H1 (cell line): Measurements from ENCODE around the gene ORMDL3. TPM values are rescaled to one million over a fixed set of nuclear protein-coding genes. Genes with fewer than 3 reads are reported as not detected.
A peak's percentile ranks its signal among the peaks of the same experiment; 100 is the strongest.

ENCODE experiments used
- CTCF ChIA-PET: fragments of 300-600 bp; sonication (Branson Sonifier 250); formaldehyde crosslinking; loops from one replicate; lab custom pipeline; 2021; ENCODE audit not compliant: partially characterized antibody; lab: Charles Lee
- POLR2A ChIA-PET: fragments of 300-600 bp; sonication (Branson Sonifier 250); formaldehyde crosslinking; loops from one replicate; lab custom pipeline; 2021; ENCODE audit warnings: inconsistent platforms; ENCODE audit not compliant: partially characterized antibody; lab: Charles Lee
- DNase-seq, 2 experiments: peaks; one replicate each; pipeline versions ENCODE4 v3.0.0 to v3.0.0-alpha.2; 2010 to 2022; ENCODE audit warnings: low spot score in 2 of 2, low read depth in 1 of 2, mixed read lengths in 1 of 2
- FAIRE-seq: peaks from 2 replicates; lab custom pipeline; 2011; peaks lifted over from hg19 to GRCh38; lab: Jason Lieb, UNC
- H2AFZ ChIP-seq: 2 replicates; pipeline ENCODE4 v1.8.1; 2012; ENCODE audit warnings: low read length, inconsistent platforms
- H2AK5ac ChIP-seq: 2 replicates; pipeline ENCODE4 v1.6.1; 2013; ENCODE audit warnings: low read depth, low read length
- H2BK120ac ChIP-seq: replicated peaks from 2 replicates; pipeline ENCODE3; 2013; ENCODE audit warnings: low read depth, low read length, inconsistent platforms
- H2BK12ac ChIP-seq: 2 replicates; pipeline ENCODE4 v1.6.1; 2013; ENCODE audit warnings: low read depth, low read length
- H2BK15ac ChIP-seq: 2 replicates; pipeline ENCODE4 v1.6.1; 2013; ENCODE audit warnings: low read length
- H2BK20ac ChIP-seq: 2 replicates; pipeline ENCODE4 v1.6.1; 2013; ENCODE audit warnings: low read length
- H2BK5ac ChIP-seq: 2 replicates; pipeline ENCODE4 v1.6.1; 2013; ENCODE audit warnings: low read depth, low read length
- H3K14ac ChIP-seq: 2 replicates; pipeline ENCODE4 v1.6.1; 2013; ENCODE audit warnings: inconsistent platforms; ENCODE audit not compliant: insufficient read length
- H3K18ac ChIP-seq: 2 replicates; pipeline ENCODE4 v1.6.1; 2013; ENCODE audit warnings: low read length; ENCODE audit errors: extremely low read depth
- H3K23ac ChIP-seq: 2 replicates; pipeline ENCODE4 v1.6.1; 2013; ENCODE audit warnings: inconsistent platforms; ENCODE audit not compliant: insufficient read length
- H3K23me2 ChIP-seq: 2 replicates; pipeline ENCODE4 v1.6.1; 2013; ENCODE audit warnings: low read depth, low read length
- H3K27ac ChIP-seq: 2 replicates; pipeline ENCODE4 v1.6.1; 2011; ENCODE audit warnings: low read depth, low read length, inconsistent platforms
- H3K27me3 ChIP-seq, 4 experiments: replicated peaks in 1 of 4; 1 replicate in 1 of 4; 2 replicates in 3 of 4; pipeline versions ENCODE4 v1.6.1 to v1.8.1; 2011 to 2013; ENCODE audit warnings: low read length in 3 of 4, mild to moderate bottlenecking in 3 of 4, inconsistent platforms in 2 of 4, mixed read lengths in 2 of 4, moderate library complexity in 1 of 4; ENCODE audit not compliant: control insufficient read depth in 3 of 4, insufficient read depth in 3 of 4; ENCODE audit errors: extremely low read depth in 1 of 4
- H3K36me3 ChIP-seq, 4 experiments: 2 replicates each; pipeline versions ENCODE4 v1.6.1 to v1.8.1; 2011 to 2013; ENCODE audit warnings: mild to moderate bottlenecking in 4 of 4, low read length in 3 of 4, moderate library complexity in 2 of 4, control low read depth in 1 of 4, inconsistent platforms in 1 of 4; ENCODE audit not compliant: insufficient read depth in 4 of 4, control insufficient read depth in 2 of 4
- H3K4ac ChIP-seq: replicated peaks from 2 replicates; pipeline ENCODE3; 2013; ENCODE audit warnings: low read length, low read depth, mixed read lengths, inconsistent platforms; ENCODE audit not compliant: insufficient read length
- H3K4me1 ChIP-seq, 4 experiments: replicated peaks in 1 of 4; 1 replicate in 1 of 4; 2 replicates in 3 of 4; pipeline versions ENCODE4 v1.6.1 to v1.8.1; 2011 to 2013; ENCODE audit warnings: low read length in 3 of 4, inconsistent platforms in 2 of 4, mixed read lengths in 1 of 4; ENCODE audit not compliant: insufficient read depth in 4 of 4, control insufficient read depth in 3 of 4
- H3K4me2 ChIP-seq, 2 experiments: 2 replicates each; pipeline versions ENCODE4 v1.6.1 to v1.8.1; 2011 to 2013; ENCODE audit warnings: low read depth in 2 of 2, low read length in 2 of 2, control low read depth in 1 of 2, inconsistent platforms in 1 of 2, mild to moderate bottlenecking in 1 of 2; ENCODE audit not compliant: insufficient read depth in 1 of 2
- H3K4me3 ChIP-seq, 4 experiments: fragments of 200-600, 300-600 bp in 1 of 4; sonication (generic), shearing (Covaris generic), sonication (Bioruptor Twin) in 1 of 4; 2 replicates each; pipeline versions ENCODE4 v1.5.1 to v1.8.1; 2011 to 2016; ENCODE audit warnings: low read length in 4 of 4, low read depth in 3 of 4, control low read depth in 2 of 4, inconsistent platforms in 2 of 4, mild to moderate bottlenecking in 2 of 4, mixed read lengths in 1 of 4, moderate library complexity in 1 of 4; ENCODE audit not compliant: insufficient read depth in 2 of 4; ENCODE audit errors: extremely low read depth in 1 of 4
- H3K56ac ChIP-seq: replicated peaks from 2 replicates; pipeline ENCODE3; 2013; ENCODE audit warnings: low read depth, mild to moderate bottlenecking, mixed read lengths, low read length, inconsistent platforms; ENCODE audit not compliant: insufficient read length
- H3K79me1 ChIP-seq: 2 replicates; pipeline ENCODE4 v1.6.1; 2013; ENCODE audit warnings: low read depth, low read length, control low read depth
- H3K79me2 ChIP-seq, 2 experiments: 2 replicates each; pipeline versions ENCODE4 v1.6.1 to v1.8.1; 2012 to 2013; ENCODE audit warnings: low read length in 2 of 2, mild to moderate bottlenecking in 2 of 2, inconsistent platforms in 1 of 2; ENCODE audit not compliant: insufficient read depth in 2 of 2, control insufficient read depth in 1 of 2
- H3K9ac ChIP-seq, 4 experiments: replicated peaks in 1 of 4; 1 replicate in 1 of 4; 2 replicates in 3 of 4; pipeline versions ENCODE4 v1.6.1 to v1.8.1; 2011 to 2013; ENCODE audit warnings: low read depth in 3 of 4, low read length in 3 of 4, control low read depth in 2 of 4, mild to moderate bottlenecking in 2 of 4, moderate library complexity in 2 of 4, inconsistent platforms in 1 of 4; ENCODE audit errors: extremely low read depth in 1 of 4
- H3K9me3 ChIP-seq, 2 experiments: 2 replicates each; pipeline versions ENCODE4 v1.6.1 to v1.8.1; 2012 to 2013; ENCODE audit warnings: mild to moderate bottlenecking in 2 of 2, moderate library complexity in 2 of 2, control low read depth in 1 of 2, inconsistent platforms in 1 of 2, low read depth in 1 of 2, low read length in 1 of 2, mixed read lengths in 1 of 2; ENCODE audit not compliant: insufficient read depth in 2 of 2
- H4K20me1 ChIP-seq, 2 experiments: replicated peaks in 1 of 2; 2 replicates each; pipeline versions ENCODE3 to v1.8.1; 2011 to 2013; ENCODE audit warnings: inconsistent platforms in 2 of 2, low read length in 2 of 2, mild to moderate bottlenecking in 1 of 2; ENCODE audit not compliant: insufficient read depth in 2 of 2, control insufficient read depth in 1 of 2
- H4K5ac ChIP-seq: 2 replicates; pipeline ENCODE4 v1.6.1; 2013; ENCODE audit warnings: low read length, low read depth, mixed read lengths, inconsistent platforms; ENCODE audit not compliant: insufficient read length
- H4K8ac ChIP-seq: 2 replicates; pipeline ENCODE4 v1.8.0; 2013; ENCODE audit warnings: mild to moderate bottlenecking, moderate library complexity, low read length, inconsistent platforms; ENCODE audit not compliant: insufficient read depth; ENCODE audit errors: extremely low read depth
- H4K91ac ChIP-seq: replicated peaks from 2 replicates; pipeline ENCODE3; 2013; ENCODE audit warnings: low read length, mixed read lengths, inconsistent platforms; ENCODE audit not compliant: insufficient read length
- ASH2L ChIP-seq: fragments of 200-600, 300-600 bp; sonication (generic); IDR thresholded peaks from one replicate; pipeline ENCODE4 v1.7.1; 2017; ENCODE audit warnings: low read length
- BACH1 ChIP-seq: IDR thresholded peaks from 2 replicates; pipeline ENCODE4 v1.6.1; 2012; ENCODE audit warnings: low read length, improper control_type of control experiment
- CREB1 ChIP-seq: IDR thresholded peaks from 2 replicates; pipeline ENCODE4 v1.6.1; 2012; ENCODE audit warnings: inconsistent platforms
- SIRT6 ChIP-seq: IDR thresholded peaks from one replicate; pipeline ENCODE4 v1.7.1; 2012; ENCODE audit warnings: low read length, inconsistent platforms
- WGBS, 2 experiments: shearing (Covaris generic) in 1 of 2; methylation state at CpG; one replicate each; pipeline versions ENCODE4 v1.1.6 to v1.1.7; 2013 to 2015; ENCODE audit warnings: low lambda C conversion rate in 2 of 2, mixed read lengths in 2 of 2, inconsistent platforms in 1 of 2, low coverage in 1 of 2, missing lambda C conversion rate in 1 of 2; ENCODE audit not compliant: insufficient replicate concordance in 2 of 2, insufficient coverage in 1 of 2, insufficient read length in 1 of 2; ENCODE audit errors: extremely low coverage in 1 of 2, missing lambda C conversion rate in 1 of 2; 5-methylcytosine and 5-hydroxymethylcytosine counted together
- polyA plus RNA-seq, 7 experiments: library from polyadenylated mRNA; depleted of rRNA in 3 of 7; stranded (reverse) in 5 of 7; unstranded in 2 of 7; fragments of >200 nt in 5 of 7; fragments of 200-250 nt in 2 of 7; gene quantifications; 1 replicate in 5 of 7; 2 replicates in 1 of 7; 4 replicates in 1 of 7; pipeline versions ENCODE4 v1.2.1 to v1.2.3, GENCODE V29; 2011 to 2013; ENCODE audit warnings: missing spikeins in 2 of 7, mixed read lengths in 2 of 7
- total RNA-seq: library from RNA; stranded (reverse); fragmentation: NEBNext Ultra II Directional; extraction: Animal tissue kit (Norgen Biotek cat#: 25700); gene quantifications from 2 replicates; pipeline ENCODE4 v1.2.1, GENCODE V29; 2021

ORMDL3 gene
- total and polyA plus RNA-seq, 2 of the 8 experiments (the other 6 are each of a cell fraction or from before 2014, with no cell fraction given): 50.4 to 108 TPM

- H2BK20ac ChIP-seq: no peak overlapping the region
- no peak overlapping the region for H3K18ac ChIP-seq
- H4K20me1 ChIP-seq: peaks cover 18 to 22% of the 10 kb centered on the region in 2 experiments
- no peak overlapping the region for H2BK12ac ChIP-seq
- 0 out of 7 replicates have a peak overlapping the region, but pooled peaks of 1 of the 4 experiments have one; percentile 14 for H3K9ac ChIP-seq
- H3K23me2 ChIP-seq: peaks cover 8% of the 10 kb centered on the region; the same call in 1 of the 2 replicates
- no peak overlapping the region for H2AK5ac ChIP-seq
- H3K27me3 ChIP-seq: no peaks in the 10 kb centered on the region
- H4K8ac ChIP-seq: no peak overlapping the region
- FAIRE-seq (no peak), DNase-seq (no peak)
- CTCF ChIA-PET: interaction anchor here (0.8 kb wide), 1 partner anchor 20 kb away, joined by 3 read pairs; no protein-coding TSS in a partner anchor
- peak overlapping the region; percentile 25 to 53; a peak in 3 of 4 replicates for H3K4me2 ChIP-seq
- H3K4me3 ChIP-seq: no peak overlapping the region; a peak in 2 of 8 replicates
- WGBS, 2 experiments: 89% methylated on average over 17 of the region's 17 CpGs; no CpG with 5 or more reads in 1 of the 2 experiments
- H4K5ac ChIP-seq: no peak overlapping the region
- H3K56ac ChIP-seq: no peak overlapping the region
- no peak overlapping the region for H2AFZ ChIP-seq
- no peak overlapping the region for H2BK120ac ChIP-seq
- peak overlapping the region; percentile 34; the same call in 1 of the 2 replicates for H3K27ac ChIP-seq
- peaks cover 13 to 24% (median 19%) of the 10 kb centered on the region in 4 experiments; a peak in 7 of 8 replicates for H3K36me3 ChIP-seq
- H3K14ac ChIP-seq: no peak overlapping the region
- peaks cover 13% of the 10 kb centered on the region for H3K79me1 ChIP-seq
- H3K79me2 ChIP-seq: peaks cover 0 to 30% of the 10 kb centered on the region in 2 experiments; a peak in 2 of 4 replicates
- H2BK5ac ChIP-seq: 0 out of 2 replicates have a peak overlapping the region, but pooled peaks have one; percentile 52
- H3K4me1 ChIP-seq: peaks cover 9 to 26% (median 14%) of the 10 kb centered on the region in 4 experiments
- no peaks in the 10 kb centered on the region for H3K9me3 ChIP-seq
- POLR2A ChIA-PET: interaction anchor here (0.5 to 1.6 kb wide), 2 partner anchors 8 to 15 kb away, joined by 3 to 4 read pairs; no protein-coding TSS in a partner anchor
- no peak overlapping the region for H3K4ac ChIP-seq
- no peak for TF ChIP-seq BACH1
- no peak for TF ChIP-seq SIRT6
- TF ChIP-seq CREB1: no peak
- peak; percentile 57 for TF ChIP-seq ASH2L
- no peak overlapping the region for H4K91ac ChIP-seq
- no peak overlapping the region for H2BK15ac ChIP-seq
- no peak overlapping the region for H3K23ac ChIP-seq
Observed at GRCh38 chr17:39923836-39924690, 3.3 kb downstream of the ORMDL3 start.
